ENCODE data around the gene RPL34. TPM values are rescaled to one million over a fixed set of nuclear protein-coding genes. Genes with fewer than 3 reads are reported as not detected.
"Not testable (repeated sequence)": the region's sequence is repeated elsewhere in the genome, so short reads cannot be mapped to it uniquely, and the experiment has no call there.

RPL34 gene
- total RNA-seq, 6 experiments from 2014 or later: 834 to 1,041 (median 909) TPM

DNA sequence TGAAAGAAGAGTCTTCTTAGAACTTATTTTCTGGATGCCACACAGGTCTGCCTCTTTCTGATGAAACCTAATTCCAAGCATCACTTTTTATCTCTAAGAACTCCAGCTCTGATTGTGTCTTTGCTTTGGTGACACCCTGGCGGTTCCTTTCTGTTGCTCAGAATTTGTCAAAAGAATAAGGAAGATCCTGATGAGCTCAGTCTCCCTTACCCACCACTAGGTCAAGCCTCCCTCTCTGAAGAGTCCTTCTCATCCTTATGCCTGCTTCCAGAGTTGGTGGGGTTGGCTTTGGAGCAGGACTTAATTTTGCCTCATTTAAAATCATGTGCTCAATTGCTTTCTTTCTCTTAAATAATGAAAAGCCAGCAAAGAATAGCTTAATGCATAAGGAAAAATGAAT, 31.5 kb upstream of the RPL34 start:
- no peaks in the 10 kb centered on the region for H3K9me3 Mint-ChIP-seq
- H3K27me3 Mint-ChIP-seq (ENCODE audit: insufficient read depth): no peaks in the 10 kb centered on the region; the same call in 1 of the 2 replicates
- DNase-seq: no peak
- H3K4me1 Mint-ChIP-seq (ENCODE audit: low read depth): peaks cover 24% of the 10 kb centered on the region
- no peak overlapping the region for H3K4me3 Mint-ChIP-seq
- TF ChIP-seq, protein P1, sequence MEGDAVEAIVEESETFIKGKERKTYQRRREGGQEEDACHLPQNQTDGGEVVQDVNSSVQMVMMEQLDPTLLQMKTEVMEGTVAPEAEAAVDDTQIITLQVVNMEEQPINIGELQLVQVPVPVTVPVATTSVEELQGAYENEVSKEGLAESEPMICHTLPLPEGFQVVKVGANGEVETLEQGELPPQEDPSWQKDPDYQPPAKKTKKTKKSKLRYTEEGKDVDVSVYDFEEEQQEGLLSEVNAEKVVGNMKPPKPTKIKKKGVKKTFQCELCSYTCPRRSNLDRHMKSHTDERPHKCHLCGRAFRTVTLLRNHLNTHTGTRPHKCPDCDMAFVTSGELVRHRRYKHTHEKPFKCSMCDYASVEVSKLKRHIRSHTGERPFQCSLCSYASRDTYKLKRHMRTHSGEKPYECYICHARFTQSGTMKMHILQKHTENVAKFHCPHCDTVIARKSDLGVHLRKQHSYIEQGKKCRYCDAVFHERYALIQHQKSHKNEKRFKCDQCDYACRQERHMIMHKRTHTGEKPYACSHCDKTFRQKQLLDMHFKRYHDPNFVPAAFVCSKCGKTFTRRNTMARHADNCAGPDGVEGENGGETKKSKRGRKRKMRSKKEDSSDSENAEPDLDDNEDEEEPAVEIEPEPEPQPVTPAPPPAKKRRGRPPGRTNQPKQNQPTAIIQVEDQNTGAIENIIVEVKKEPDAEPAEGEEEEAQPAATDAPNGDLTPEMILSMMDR (IDR thresholded peaks at IDR 0.05): no peak
- no peak overlapping the region for H3K27ac Mint-ChIP-seq
- no peaks in the 10 kb centered on the region for H3K36me3 Mint-ChIP-seq (ENCODE audit: low read depth)

DNA sequence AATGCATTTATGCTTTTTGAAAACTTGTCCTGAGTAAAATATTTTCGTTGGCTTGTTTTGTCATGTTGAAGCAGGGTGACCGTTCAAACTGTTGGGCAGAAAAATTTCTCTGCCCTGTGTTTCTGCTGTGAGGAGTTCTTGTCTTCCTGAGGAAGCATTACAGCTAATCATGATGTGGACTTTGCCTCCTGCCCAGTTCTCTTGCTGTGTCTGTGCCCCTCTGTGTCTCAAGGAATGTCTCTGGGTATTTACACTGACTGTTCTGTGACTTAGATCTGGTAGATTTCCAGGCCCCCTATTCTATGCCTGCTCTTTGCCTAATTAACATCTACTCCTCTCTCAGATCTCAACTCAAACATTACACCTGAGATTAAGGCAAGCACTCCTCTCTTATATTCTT, 30.4 kb upstream of the RPL34 start:
- Mint-ChIP-seq H3K27ac (no peak overlapping the region), H3K36me3 (ENCODE audit: low read depth) (no peaks in the 10 kb centered on the region), H3K27me3 (ENCODE audit: insufficient read depth) (no peaks in the 10 kb centered on the region; the same call in 1 of the 2 replicates), H3K9me3 (no peaks in the 10 kb centered on the region), H3K4me1 (ENCODE audit: low read depth) (peaks cover 24% of the 10 kb centered on the region), H3K4me3 (no peak overlapping the region)
- no peak for DNase-seq
- TF ChIP-seq, protein P1 (IDR thresholded peaks at IDR 0.05): no peak

DNA sequence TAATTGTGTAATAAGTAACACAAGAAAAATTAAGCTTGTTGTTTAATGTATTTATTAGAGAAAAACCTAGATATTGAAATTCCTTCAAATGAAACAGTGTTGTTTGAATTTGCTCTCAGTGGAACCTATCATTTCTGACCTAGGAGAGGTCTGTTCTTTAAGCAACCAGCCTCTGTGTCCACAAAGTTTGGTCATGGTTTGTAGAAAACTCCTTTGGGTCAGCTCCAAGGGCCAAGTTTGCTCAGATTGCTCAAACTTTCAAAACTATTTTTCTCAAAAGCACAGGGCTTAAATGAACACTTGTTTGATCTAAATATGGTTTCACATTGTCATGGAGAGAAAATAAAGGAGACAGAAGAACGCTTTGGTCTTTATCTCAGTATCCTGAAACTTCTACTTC, 29.6 kb upstream of the RPL34 start:
- no peak overlapping the region for H3K4me3 Mint-ChIP-seq
- no peaks in the 10 kb centered on the region for H3K36me3 Mint-ChIP-seq (ENCODE audit: low read depth)
- peaks cover 24% of the 10 kb centered on the region for H3K4me1 Mint-ChIP-seq (ENCODE audit: low read depth)
- DNase-seq: no peak
- no peaks in the 10 kb centered on the region for H3K9me3 Mint-ChIP-seq
- TF ChIP-seq, protein P1 (IDR thresholded peaks at IDR 0.05): no peak
- H3K27me3 Mint-ChIP-seq (ENCODE audit: insufficient read depth): no peaks in the 10 kb centered on the region; the same call in 1 of the 2 replicates
- peak overlapping the region; percentile 38; the same call in 1 of the 2 replicates for H3K27ac Mint-ChIP-seq

DNA sequence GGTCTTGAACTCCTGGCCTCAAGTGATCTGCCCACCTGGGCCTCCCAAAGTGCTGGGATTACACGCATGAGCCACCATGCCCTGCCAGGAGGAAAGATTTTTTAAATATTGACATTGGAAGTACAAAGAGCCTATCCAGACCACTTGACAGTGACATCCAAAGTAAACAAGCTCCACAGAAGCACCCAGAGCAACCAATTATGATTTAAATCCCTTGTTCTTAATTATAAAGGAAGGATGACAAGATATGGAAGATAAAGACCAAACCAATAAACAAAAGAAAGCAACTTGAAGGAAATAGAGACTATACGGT, 27.7 kb upstream of the RPL34 start:
- no peaks in the 10 kb centered on the region for H3K36me3 Mint-ChIP-seq (ENCODE audit: low read depth)
- TF ChIP-seq, protein P1 (IDR thresholded peaks at IDR 0.05): no peak
- H3K27me3 Mint-ChIP-seq (ENCODE audit: insufficient read depth): no peaks in the 10 kb centered on the region; the same call in 1 of the 2 replicates
- peaks cover 29% of the 10 kb centered on the region for H3K4me1 Mint-ChIP-seq (ENCODE audit: low read depth)
- no peak overlapping the region for H3K4me3 Mint-ChIP-seq
- DNase-seq: no peak
- peak overlapping the region; percentile 74 for H3K27ac Mint-ChIP-seq
- H3K9me3 Mint-ChIP-seq: no peaks in the 10 kb centered on the region

DNA sequence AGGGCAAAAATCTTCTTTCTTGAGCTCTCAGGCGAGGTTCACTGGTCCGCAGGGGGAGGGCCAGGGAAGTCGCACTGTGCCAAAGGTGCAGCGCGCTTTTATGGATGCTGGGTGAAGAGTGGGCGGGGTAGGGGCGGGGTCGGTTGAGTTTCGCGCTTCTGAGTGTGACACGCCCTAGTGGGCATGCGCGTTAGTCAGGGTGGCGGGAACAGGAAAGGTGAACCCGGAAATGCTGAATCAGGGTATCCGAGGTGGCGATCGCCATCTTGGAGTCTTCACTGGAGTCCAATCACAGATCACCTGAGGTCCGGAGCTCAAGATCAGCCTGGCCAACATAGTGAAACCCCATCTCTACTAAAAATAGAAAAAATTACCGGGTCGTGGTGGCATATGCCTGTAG, 26.1 kb upstream of the RPL34 start:
- not testable (repeated sequence) for H3K9me3 Mint-ChIP-seq; H3K27ac Mint-ChIP-seq; H3K36me3 Mint-ChIP-seq (ENCODE audit: low read depth); DNase-seq; H3K4me3 Mint-ChIP-seq; H3K27me3 Mint-ChIP-seq (ENCODE audit: insufficient read depth)
- peaks cover 29% of the 10 kb centered on the region for H3K4me1 Mint-ChIP-seq (ENCODE audit: low read depth)

DNA sequence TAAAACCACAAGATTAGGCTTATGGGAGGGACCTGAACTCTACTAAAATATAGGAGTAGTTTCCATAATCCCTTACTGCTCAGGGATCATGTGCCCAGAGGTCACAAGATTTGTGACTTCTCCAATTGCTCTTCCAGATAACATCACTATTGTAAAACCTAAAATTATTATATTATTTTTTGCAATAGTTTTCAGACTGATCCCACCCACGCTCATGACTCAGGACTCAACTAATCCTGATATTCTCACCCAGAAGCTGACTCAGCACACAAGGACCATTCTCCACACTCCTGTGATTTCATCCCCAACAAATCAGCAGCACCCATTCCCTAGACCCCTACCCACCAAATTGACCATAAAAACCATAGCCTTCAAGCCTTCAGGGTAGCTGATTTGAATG, 24.0 kb upstream of the RPL34 start:
- H3K27ac Mint-ChIP-seq: no peak overlapping the region
- no peaks in the 10 kb centered on the region for H3K9me3 Mint-ChIP-seq
- DNase-seq: no peak

More for the DNA sequence above, 24.0 kb upstream of the RPL34 start:
- Mint-ChIP-seq H3K27me3 (ENCODE audit: insufficient read depth) (no peaks in the 10 kb centered on the region), H3K4me3 (no peak overlapping the region), H3K36me3 (ENCODE audit: low read depth) (no peaks in the 10 kb centered on the region), H3K4me1 (ENCODE audit: low read depth) (peaks cover 26% of the 10 kb centered on the region)
- TF ChIP-seq, protein P1 (IDR thresholded peaks at IDR 0.05): no peak

Data from HFFc6 (cell line).